Skeletal muscle tissue (tissue), 4 donors: ENCODE data around the gene AFDN. TPM values are rescaled to one million over a fixed set of nuclear protein-coding genes. Genes with fewer than 3 reads are reported as not detected.

ENCODE experiments used
- H3K27ac ChIP-seq: one replicate; pipeline ENCODE4 v1.7.0; 2013; ENCODE audit warnings: mild to moderate bottlenecking, low read depth, low read length, inconsistent platforms
- H3K27me3 ChIP-seq, 3 donors: one replicate each; pipeline ENCODE4 v1.7.0; 2013; ENCODE audit warnings: low read length in 3 of 3; ENCODE audit not compliant: control insufficient read depth in 3 of 3, insufficient read depth in 3 of 3
- H3K36me3 ChIP-seq, 3 donors: one replicate each; pipeline ENCODE4 v1.7.0; 2013; ENCODE audit warnings: low read length in 3 of 3; ENCODE audit not compliant: control insufficient read depth in 3 of 3, insufficient read depth in 3 of 3
- H3K4me1 ChIP-seq, 3 donors: one replicate each; pipeline ENCODE4 v1.7.0; 2013; ENCODE audit warnings: low read length in 3 of 3, mild to moderate bottlenecking in 3 of 3; ENCODE audit not compliant: control insufficient read depth in 3 of 3, insufficient read depth in 3 of 3
- H3K4me3 ChIP-seq, 3 donors: one replicate each; pipeline ENCODE4 v1.7.0; 2013; ENCODE audit warnings: low read length in 3 of 3
- H3K9ac ChIP-seq, 3 donors: one replicate each; pipeline ENCODE4 v1.7.0; 2013; ENCODE audit warnings: low read length in 3 of 3, mild to moderate bottlenecking in 3 of 3, moderate library complexity in 2 of 3, low read depth in 1 of 3
- H3K9me3 ChIP-seq, 3 donors: one replicate each; pipeline ENCODE4 v1.7.0; 2013; ENCODE audit warnings: low read length in 3 of 3; ENCODE audit not compliant: control insufficient read depth in 3 of 3
- total RNA-seq: library from RNA; depleted of rRNA; stranded (reverse); fragments of >200 nt; gene quantifications from one replicate; pipeline ENCODE4 v1.2.3, GENCODE V29; 2014
- donor health status: Osteomylitis.

Gene AFDN
- total RNA-seq, 1 donor from 2014 or later = 40.7 TPM

DNA sequence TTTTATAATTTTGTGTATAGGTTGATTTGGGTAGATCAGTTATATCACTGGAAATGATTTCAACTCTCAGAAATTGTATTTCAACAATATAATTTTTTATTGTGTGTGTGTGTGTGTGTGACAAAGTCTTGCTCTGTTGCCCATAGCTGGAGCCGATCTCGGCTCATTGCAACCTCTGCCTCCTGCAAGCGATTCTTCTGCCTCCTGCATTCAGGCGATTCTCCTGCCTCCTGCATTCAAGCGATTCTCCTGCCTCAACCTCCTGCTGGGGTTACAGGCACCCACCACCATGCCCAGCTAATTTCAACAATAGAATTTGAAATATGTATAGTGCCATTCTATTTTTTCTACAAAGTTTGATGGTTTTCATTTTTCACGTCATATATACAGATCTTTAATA lies 24.1 kb downstream of the AFDN start:
- no peaks in the 10 kb centered on the region for H3K9me3 ChIP-seq
- no peaks in the 10 kb centered on the region for H3K27me3 ChIP-seq
- H3K4me1 ChIP-seq = peaks cover 0 to 16% (median 10%) of the 10 kb centered on the region in 3 donors
- H3K36me3 ChIP-seq = no peaks in the 10 kb centered on the region
- H3K27ac ChIP-seq = no peak overlapping the region
- H3K4me3 ChIP-seq = no peak overlapping the region
- H3K9ac ChIP-seq = no peak overlapping the region

DNA sequence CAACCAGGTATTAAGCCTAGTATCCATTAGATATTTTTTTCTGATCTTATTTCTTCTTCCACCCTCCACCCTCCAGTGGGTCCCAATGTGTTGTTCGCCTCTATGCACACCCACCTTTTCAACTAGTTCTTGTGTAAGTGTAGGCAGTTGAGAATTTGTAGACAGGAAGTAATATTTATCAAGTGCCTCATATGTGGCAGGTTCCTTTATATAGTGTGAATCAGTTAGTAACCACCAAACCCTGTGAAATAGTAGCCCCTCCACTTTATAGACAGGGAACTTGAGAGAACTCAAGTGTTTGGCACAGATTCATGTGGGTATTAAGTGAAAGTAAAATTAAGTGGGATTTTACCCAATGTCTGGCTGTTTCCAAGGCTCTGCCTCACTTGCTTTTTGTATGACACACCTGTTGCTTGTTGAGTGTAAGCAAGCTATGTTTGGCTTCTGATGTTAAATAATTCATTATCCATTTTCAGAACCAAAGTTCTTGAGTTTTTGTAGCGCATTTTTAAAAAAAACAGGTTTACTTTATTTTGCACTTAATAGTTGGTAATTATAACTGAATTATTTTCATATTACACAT lies 24.8 kb downstream of the AFDN start:
- H3K4me3 ChIP-seq = no peak overlapping the region
- no peak overlapping the region for H3K9ac ChIP-seq
- H3K27me3 ChIP-seq = no peaks in the 10 kb centered on the region
- no peak overlapping the region for H3K27ac ChIP-seq
- H3K9me3 ChIP-seq = no peaks in the 10 kb centered on the region
- no peaks in the 10 kb centered on the region for H3K36me3 ChIP-seq
- peaks cover 0 to 16% (median 10%) of the 10 kb centered on the region in 3 donors for H3K4me1 ChIP-seq

DNA sequence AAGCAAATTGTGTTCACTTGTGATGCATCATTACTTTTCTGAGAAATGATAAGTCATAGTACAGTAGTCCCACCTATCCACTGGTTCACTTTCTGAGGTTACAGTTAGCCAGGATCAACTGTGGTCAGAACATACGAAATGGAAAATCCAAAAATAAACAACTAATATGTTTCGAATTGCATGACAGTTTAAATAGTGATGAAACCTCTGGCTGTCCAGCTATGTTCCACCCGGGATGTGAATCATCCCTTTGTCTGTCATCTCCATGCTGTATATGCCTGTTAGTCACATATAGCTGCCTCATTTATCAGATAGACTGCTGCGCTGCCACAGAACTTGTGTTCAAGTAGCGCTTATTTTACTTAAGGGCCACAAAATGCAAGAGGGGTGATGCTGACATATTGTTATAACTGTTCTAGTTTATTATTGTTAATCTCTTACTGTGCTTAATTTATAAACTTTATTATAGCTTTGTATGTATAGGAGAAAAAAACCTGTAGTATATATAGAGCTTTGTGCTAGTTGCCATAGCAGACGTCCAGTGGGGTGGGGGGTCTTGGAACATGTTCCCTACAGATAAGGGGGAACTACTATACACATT lies 29.2 kb downstream of the AFDN start:
- Histone ChIP-seq H3K36me3 (no peaks in the 10 kb centered on the region), H3K4me1 (peaks cover 3 to 8% (median 6%) of the 10 kb centered on the region in 3 donors), H3K27ac (peak overlapping the region; percentile 56)

DNA sequence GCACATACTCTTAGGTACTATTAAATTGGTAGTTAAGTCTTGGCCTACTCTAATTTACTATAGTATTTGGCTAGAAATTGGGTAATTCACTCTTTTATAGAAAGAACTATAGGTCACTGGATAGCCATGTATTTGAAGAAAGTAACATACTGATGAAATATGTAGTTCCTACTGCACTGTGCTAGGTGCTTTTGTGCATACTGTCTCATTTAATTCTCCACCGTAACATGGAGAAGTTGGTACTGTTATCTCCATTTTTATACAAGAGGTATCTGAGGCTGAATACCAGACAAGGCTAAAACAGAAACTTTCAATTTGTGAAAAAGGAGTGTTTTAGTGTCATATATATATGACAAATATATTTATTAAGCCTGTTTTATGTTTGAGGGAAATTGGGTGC lies 29.8 kb downstream of the AFDN start:
- H3K4me1 ChIP-seq = peaks cover 3 to 9% (median 6%) of the 10 kb centered on the region in 3 donors
- H3K9ac ChIP-seq = no peak overlapping the region
- H3K4me3 ChIP-seq = no peak overlapping the region
- no peaks in the 10 kb centered on the region for H3K27me3 ChIP-seq
- H3K9me3 ChIP-seq = no peaks in the 10 kb centered on the region
- H3K27ac ChIP-seq = peak overlapping the region; percentile 56
- no peaks in the 10 kb centered on the region for H3K36me3 ChIP-seq

More for the DNA sequence above, 29.2 kb downstream of the AFDN start:
- Histone ChIP-seq H3K4me3 (no peak overlapping the region), H3K9ac (no peak overlapping the region), H3K27me3 (no peaks in the 10 kb centered on the region), H3K9me3 (no peaks in the 10 kb centered on the region)

DNA sequence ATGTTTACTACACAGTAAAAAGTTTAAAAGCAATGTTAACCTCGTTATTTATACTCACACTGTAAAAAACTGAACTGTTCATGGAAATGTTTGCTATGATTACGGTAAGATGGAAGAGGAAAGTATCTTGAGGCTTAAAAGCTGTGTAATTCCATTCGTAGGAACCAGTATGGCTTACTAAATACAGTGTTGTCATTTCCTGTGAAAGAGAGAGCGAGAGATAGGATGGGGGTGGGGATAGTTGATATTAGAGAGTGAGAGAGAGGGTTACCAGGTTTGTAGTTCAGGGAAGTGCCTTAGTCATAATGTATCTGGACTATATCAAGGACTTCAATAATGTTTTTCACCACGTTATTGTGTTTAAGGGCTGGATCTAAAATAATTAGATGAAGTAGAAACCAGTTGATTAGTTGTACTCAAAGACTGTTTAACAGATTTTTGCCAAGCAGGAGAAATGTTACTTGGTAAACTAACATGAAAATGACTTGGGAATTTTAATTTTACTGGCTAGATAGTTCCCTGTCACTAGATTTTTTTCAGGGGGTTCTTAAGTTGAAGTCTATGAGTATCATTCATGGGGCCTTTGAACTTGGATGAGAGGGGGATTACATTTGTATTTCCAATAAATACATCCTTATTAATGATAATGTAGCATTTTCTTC lies 30.4 kb downstream of the AFDN start:
- peaks cover 3 to 9% (median 6%) of the 10 kb centered on the region in 3 donors for H3K4me1 ChIP-seq

DNA sequence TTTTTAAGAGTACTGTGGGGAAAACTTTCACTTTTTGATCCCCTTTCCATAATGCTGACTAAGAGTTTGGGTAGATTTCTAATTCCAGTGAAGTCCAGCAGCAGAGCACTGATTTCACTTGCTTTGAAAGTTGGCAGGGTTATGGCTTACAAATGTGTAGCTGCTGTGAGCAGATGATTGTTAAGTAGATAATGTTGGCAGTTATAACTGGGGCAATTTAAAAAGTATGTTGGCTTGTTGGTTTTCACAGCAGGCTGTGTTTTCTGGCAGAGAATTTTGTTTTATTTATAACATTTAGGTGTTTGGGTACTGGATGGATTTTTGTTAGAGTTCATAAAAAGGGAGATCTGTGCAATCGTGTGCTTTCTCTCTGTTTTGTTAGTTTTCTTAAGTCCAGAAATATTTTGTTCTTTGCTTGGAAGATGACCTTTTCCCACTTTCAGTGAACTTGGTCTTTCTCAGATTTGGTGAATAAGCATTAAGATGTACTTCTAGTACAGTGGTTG lies 31.4 kb downstream of the AFDN start:
- Histone ChIP-seq H3K36me3 (no peaks in the 10 kb centered on the region), H3K27me3 (no peaks in the 10 kb centered on the region), H3K9ac (no peak overlapping the region), H3K4me1 (peaks cover 3 to 9% (median 6%) of the 10 kb centered on the region in 3 donors), H3K9me3 (no peaks in the 10 kb centered on the region), H3K27ac (no peak overlapping the region), H3K4me3 (no peak overlapping the region)

More for the DNA sequence above, 30.4 kb downstream of the AFDN start:
- no peaks in the 10 kb centered on the region for H3K36me3 ChIP-seq
- H3K27me3 ChIP-seq = no peaks in the 10 kb centered on the region
- no peaks in the 10 kb centered on the region for H3K9me3 ChIP-seq
- no peak overlapping the region for H3K4me3 ChIP-seq
- no peak overlapping the region for H3K9ac ChIP-seq
- no peak overlapping the region for H3K27ac ChIP-seq

DNA sequence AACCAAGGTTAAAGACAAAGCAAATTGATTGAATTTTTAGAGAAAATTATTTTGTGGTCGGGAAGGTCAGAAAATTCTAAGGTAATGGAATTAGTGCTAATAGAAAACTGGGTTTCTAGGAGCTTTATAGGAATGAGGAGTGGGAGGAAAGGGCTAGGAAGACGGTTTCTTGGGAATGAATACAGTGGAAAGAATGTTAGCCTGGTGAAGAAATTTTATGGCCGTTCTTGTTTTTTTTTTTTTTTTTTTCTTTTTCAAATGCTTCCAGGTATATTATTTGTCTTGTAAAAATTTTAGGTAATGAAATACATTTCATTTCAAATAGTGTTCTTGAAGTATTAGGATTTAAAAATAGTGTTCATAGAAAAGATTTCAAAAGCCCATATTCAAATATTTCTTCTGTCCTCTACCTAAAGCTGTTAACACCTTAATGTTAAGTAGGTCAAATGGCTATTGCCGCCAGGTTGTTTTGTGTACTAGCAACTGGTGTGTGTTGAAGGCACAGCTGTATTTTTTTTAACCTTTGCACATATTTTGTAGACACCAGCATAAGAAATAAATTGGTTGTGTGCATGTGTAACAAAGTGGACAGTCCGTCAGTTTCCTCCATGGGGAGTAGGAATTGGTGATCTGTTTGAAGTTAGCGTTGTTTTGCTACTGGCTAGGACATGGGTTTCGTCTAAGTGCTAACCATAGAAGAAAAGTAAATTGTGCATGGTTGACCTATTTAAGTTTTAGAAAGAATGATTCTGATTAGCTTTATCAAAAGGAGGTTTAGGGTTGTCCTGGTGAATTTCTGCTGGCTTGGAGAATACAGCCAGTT lies 32.3 kb downstream of the AFDN start:
- Histone ChIP-seq H3K27ac (no peak overlapping the region), H3K4me1 (peaks cover 3 to 9% (median 6%) of the 10 kb centered on the region in 3 donors)

DNA sequence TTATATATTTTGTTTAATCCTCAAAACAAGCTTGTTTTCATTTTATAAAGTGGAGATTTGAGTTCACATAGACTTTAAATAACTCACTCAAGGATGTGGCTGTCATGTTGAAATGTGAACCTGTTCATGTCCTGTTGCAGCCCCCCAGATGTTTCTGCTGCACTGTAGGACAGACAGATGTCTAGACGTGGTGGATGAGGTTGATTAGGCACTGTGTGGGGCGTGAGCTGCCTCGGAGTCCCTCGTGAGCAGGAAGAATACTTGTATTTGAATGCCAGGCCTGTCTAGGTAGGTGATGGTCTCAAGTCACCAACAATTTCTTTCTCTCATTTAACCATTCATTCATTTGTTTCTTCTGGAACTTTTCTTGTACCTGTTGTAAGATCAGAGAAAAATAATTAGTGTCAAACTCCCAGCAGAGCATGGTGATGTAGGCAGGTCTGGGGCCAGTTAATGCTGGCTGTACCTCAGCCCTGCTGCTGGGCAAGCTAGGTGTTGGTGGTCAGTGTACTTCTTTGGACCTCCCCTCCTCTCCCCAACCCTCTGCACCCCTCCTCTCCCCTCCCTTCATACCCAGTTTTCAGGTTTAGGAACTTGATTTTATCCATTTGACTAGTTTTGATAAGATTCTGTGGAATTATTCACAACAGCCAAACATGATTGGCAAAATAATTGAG lies 34.0 kb downstream of the AFDN start:
- H3K9ac ChIP-seq = no peak overlapping the region
- peaks cover 3 to 9% (median 6%) of the 10 kb centered on the region in 3 donors for H3K4me1 ChIP-seq
- H3K27ac ChIP-seq = no peak overlapping the region
- no peaks in the 10 kb centered on the region for H3K27me3 ChIP-seq
- H3K4me3 ChIP-seq = no peak overlapping the region
- H3K36me3 ChIP-seq = no peaks in the 10 kb centered on the region
- no peaks in the 10 kb centered on the region for H3K9me3 ChIP-seq

More for the DNA sequence above, 32.3 kb downstream of the AFDN start:
- Histone ChIP-seq H3K27me3 (no peaks in the 10 kb centered on the region), H3K36me3 (no peaks in the 10 kb centered on the region), H3K4me3 (no peak overlapping the region), H3K9me3 (no peaks in the 10 kb centered on the region), H3K9ac (no peak overlapping the region)

DNA sequence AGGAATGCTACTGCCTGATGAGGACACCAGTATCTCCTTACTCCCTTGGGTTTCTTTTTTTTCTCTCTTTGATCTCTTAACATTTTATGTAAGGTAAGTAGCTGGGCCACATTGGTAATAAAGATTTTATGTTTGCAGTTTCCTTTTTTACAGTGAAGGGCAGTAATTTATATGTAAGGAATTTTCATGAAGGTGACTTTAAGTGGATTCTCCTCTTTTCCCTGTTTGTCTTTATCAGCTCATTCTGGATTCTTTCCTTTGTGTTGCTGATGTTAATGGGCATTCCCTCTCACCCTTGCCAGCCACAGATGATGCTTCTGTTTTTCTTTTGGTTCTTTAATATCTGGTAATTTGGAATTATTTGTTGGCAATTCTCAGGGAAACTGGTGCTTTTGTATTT lies 34.7 kb downstream of the AFDN start:
- no peaks in the 10 kb centered on the region for H3K27me3 ChIP-seq

More for the DNA sequence above, 34.7 kb downstream of the AFDN start:
- no peaks in the 10 kb centered on the region for H3K36me3 ChIP-seq
- no peak overlapping the region for H3K27ac ChIP-seq
- H3K4me1 ChIP-seq = peaks cover 3 to 9% (median 6%) of the 10 kb centered on the region in 3 donors
- no peaks in the 10 kb centered on the region for H3K9me3 ChIP-seq
- H3K4me3 ChIP-seq = no peak overlapping the region
- no peak overlapping the region for H3K9ac ChIP-seq
